ENCODE results near the gene RETREG1.
A peak's percentile ranks its signal among the peaks of the same experiment; 100 is the strongest.
"Not testable (repeated sequence)": the region's sequence is repeated elsewhere in the genome, so short reads cannot be mapped to it uniquely, and the experiment has no call there.

Gene RETREG1

GRCh38 chr5:16485656-16486055, 131.1 kb downstream of the RETREG1 start:
- DNase-seq (ENCODE audit: low spot score), result no peak

DNA sequence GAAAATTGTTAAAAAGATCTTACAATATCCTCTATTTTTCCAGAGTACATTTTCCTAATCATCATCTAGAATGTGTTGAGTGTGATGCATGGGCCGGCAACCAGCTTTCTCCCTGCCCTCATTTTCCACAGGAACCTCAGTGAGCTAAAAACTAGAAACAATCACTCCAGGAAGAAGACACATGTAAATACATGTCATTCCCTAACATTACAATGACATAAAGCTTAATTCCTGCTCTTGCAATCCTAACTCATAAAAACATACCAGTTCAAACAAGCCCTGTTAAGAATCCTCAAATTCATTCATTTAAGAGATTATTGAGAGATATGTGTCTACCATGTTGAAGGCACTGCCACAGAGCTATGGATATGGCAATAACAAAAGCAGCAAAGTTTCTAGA, 132.7 kb downstream of the RETREG1 start:
- DNase-seq (ENCODE audit: low spot score), result no peak

GRCh38 chr5:16483361-16483760, 133.4 kb downstream of the RETREG1 start:
- no peak for DNase-seq (ENCODE audit: low spot score)

DNA sequence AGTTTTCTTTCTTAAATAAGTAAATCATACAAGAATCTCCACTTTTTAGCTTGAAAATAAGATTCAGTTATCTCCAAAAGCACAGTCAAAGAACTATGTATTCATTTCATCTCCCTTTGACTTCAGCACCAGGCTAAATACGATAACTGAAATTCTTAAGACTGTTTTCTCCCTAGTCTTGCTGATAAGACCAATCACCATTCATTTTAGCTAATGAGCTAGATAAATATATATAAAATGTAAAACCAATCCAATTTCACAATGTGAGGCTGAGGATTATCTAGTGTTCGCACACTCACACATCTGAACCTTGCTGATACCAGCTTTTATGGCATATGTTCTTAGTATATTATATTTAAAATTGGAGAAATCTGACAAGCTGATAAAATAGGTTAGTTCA, 133.9 kb downstream of the RETREG1 start:
- no peak for DNase-seq (ENCODE audit: low spot score)

DNA sequence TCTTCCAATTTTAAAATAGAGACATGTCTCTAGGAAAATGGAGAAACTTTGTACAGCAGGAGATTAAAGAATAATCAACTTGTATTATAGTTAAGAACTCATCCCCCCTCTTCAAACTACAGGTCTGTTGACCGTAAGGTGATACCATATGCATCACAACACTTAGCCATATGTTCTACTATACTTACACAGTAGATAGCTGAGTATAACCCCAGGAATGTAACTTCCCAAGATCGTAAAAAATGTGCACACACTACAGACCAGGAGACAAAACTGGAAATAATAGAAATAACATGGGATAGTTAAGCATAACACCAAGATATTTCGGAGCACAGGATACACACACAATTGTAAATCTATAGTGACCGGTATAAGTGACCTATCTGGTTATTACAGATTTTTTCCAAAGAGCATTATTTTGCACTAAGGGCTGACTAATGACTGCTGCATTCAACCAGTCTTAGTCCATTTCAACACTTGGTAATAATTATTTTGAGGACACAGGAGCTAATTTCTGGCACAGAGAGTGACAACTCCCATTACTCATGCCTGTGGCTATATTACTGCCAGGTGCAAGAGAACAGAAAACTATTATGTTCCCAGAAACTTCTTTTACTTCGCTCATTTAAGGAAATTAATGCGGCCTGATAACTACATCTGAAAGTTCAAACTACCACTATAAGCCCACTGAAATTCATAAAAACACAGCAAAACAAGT, 135.8 kb downstream of the RETREG1 start:
- no peak for DNase-seq (ENCODE audit: low spot score)

DNA sequence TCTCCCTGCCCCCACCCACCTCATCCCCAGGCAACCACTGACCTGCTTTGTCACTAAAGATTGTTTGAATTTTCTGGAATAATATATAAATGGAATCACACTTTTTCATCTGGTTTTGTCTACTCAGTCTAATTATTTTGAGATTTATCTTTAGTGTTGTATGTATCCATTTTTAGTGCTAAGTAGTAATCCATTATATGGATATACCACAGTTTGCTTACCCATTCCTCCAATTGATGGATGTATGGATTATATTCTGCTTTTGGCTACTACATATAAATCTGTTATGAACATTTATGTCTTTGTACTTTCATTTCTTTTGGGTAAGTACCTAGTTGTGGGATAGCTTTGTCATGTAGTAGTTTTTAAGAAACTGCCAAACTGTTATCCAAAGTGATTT, 136.7 kb downstream of the RETREG1 start:
- DNase-seq (ENCODE audit: low spot score), result no peak

DNA sequence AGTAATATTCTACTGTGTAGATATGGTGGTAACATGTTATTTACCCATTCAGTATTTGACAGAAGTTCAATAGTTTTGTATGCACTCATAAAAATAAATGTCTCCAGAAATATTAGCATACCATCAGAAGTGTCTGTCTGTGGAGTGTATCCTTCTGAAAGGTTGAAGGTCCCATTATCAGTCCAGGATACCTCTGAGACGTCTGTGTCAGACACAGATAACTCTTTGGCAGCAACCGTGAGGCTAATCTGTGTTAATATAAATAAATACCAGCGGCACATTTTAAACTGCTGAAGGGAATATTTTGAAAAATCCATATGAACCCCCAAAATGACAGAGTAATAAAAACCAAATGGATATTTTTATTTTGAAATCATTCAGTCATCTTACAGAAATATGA, 139.3 kb downstream of the RETREG1 start:
- DNase-seq (ENCODE audit: low spot score), result no peak

GRCh38 chr5:16476417-16476816, 140.4 kb downstream of the RETREG1 start:
- DNase-seq (ENCODE audit: low spot score), result not testable (repeated sequence)

GRCh38 chr5:16471387-16471786, 145.4 kb downstream of the RETREG1 start:
- no peak for DNase-seq (ENCODE audit: low spot score)

- DNase-seq (ENCODE audit: low spot score), result no peak
Observed at GRCh38 chr5:16467363-16468219, 149.2 kb downstream of the RETREG1 start.

DNA sequence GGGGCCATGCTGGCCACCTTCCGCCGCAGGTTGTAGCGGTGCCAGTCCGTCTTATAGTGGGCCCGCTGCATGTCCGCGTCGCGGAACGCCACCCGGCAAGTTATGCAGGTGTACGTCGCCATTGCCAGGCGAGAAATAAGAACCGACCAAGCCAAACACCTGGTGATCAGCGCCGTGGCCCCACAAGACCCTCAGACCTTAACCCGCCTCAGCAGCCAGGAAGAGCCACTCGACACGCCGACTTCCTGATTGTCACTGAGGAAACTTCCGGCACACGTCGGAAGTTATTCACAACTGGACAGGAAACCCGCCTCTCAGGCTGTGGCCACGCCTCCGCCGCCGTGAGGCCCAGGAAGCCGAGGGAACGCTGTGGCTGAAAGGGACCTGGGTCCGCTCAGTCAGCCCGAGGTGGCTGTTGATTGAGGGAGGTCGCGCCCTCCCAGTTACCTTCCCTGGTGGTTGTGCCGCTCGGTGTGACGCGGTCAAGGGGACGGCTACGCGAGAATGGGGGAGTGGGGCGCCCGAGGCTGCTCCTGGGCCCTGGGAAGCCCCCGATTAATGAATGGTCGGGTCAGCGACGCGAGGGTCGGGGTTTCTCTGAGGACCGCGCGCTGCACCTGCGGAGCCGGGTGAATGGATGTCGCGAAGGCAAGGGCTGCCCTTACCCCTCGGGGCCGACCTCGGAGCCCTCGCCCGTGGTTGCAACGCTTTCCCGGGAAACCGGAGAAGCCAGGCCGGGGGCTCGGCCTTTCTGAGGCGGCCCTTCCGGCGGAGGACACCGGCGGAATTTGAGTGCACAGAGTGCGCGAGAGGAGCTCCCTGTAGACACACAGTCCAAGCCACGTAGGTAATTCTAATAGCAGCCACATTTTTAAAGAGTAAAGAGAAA, 151.0 kb downstream of the RETREG1 start, which contains the start of gene ZNF622:
Gene ZNF622 (minus strand): TSS at position 257 of the 889 bp plus-strand sequence. CDS start 135 bp downstream, at position 122.
- DNase-seq (ENCODE audit: low spot score), result peak; percentile 88

- no peak for DNase-seq (ENCODE audit: low spot score)
Observed at GRCh38 chr5:16464664-16465543, 151.9 kb downstream of the RETREG1 start.

DNA sequence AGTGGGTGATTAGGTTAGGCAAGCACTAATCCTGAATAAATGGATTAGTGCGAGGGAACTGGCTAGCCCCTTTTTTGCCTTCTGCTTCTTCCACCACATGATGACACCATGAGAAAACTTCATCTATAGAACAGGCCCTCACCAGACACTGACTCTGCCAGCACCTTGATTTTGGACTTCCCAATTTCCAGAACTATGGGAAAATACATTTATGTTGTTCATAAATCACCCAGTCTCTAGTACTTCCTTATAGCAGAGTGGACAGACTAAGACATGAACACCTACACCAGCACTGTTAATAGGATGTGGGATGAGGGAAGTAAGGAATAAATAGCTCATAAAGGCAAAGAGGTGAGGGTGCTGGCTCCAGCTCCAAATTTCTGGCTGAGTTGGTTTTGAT, 152.6 kb downstream of the RETREG1 start:
- DNase-seq (ENCODE audit: low spot score), result no peak

DNA sequence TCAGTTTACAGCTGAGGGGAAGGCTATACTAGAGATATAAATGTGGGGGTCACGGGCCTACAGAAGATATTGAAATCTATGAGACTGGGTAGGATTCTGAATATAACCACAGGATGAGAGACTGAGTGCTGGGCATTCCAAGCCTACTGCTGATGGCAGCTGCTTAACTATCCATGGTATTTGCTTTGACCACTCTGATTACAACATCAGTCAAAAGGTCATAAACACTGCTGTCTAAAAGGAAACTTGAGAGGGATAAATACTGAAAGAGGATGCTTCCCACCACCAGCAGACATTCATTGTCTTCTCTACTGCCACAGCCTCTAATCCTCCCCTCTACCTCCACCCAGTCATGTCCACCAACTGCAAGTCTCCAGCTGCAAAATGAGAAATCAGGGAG, 155.0 kb downstream of the RETREG1 start:
- no peak for DNase-seq (ENCODE audit: low spot score)

GRCh38 chr5:16461026-16461425, 155.8 kb downstream of the RETREG1 start:
- DNase-seq (ENCODE audit: low spot score), result no peak

DNA sequence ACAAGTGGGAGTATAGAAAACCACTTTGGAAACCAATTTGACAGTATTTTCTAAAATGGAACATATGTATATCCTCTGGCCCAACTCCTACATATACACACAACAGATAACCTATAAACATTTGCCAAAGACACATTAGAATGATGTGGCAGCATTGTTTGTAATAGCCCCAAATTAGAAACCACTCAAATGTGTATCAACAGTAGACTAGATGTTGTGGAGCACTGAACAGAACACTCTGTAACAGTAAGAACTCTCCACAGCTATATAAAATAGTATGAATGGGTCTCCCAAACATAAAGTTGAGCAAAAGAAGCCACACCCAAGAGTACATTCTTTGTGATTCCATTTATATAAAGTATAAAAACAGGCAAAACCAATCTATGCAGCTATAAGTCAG, 157.3 kb downstream of the RETREG1 start:
- DNase-seq (ENCODE audit: low spot score), result no peak

DNA sequence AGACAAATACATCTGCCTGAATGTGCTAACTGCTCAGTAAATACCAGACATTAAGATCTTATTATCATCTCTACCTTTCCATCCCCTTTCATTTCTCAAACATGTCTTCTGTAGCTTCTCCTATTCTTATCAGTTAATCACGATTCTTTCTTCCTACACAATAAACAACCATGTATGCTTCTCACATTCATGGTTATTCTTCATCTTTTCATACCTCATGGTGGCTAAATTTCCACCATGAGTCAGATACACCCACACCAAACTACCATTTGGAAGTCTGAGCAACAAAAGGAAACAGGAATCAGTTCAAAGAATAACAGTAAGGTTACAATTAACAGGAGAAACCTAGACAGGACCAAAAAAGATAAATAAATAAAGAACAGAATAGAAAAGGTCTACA, 158.9 kb downstream of the RETREG1 start:
- no peak for DNase-seq (ENCODE audit: low spot score)

DNA sequence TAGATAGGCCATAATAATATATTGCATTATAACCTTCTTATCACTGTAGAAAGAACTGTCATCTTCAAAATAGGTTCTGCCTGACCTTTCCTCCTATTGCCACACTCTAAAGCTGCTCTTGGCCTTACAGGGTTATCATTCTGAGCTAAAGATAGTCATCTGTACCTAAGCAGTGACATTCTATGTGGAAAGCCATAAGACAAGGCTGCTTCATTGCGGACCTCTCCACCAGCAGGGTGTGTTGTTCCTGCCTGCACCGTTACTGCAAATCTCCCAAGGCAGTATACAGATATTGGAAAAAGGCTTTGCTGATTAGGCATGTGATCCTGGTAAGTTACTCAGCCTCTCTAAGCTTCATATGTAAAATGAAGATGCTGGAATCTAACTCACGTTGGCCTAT, 159.3 kb downstream of the RETREG1 start:
- DNase-seq (ENCODE audit: low spot score), result no peak

- DNase-seq (ENCODE audit: low spot score), result peak; percentile 69
Observed at GRCh38 chr5:16456103-16456832, 160.5 kb downstream of the RETREG1 start.

DNA sequence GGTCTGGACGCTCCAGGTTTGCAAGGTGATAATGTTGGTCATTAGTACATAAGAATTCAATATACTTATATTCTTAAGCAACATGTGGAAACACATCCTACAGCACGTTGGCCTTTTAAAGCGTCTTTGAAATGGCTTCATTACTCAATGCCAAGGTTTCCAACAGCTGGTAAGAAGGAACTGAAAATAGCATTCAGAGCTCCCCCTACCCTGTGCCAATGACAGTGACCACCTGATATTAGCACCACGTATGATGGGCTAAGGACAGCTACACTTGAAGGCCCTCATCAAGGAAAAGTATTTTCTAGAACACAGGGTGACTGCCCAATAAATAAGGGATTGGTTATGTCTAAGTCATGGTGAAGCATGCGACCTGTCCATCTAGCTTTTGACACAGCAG, 161.1 kb downstream of the RETREG1 start:
- no peak for DNase-seq (ENCODE audit: low spot score)

DNA sequence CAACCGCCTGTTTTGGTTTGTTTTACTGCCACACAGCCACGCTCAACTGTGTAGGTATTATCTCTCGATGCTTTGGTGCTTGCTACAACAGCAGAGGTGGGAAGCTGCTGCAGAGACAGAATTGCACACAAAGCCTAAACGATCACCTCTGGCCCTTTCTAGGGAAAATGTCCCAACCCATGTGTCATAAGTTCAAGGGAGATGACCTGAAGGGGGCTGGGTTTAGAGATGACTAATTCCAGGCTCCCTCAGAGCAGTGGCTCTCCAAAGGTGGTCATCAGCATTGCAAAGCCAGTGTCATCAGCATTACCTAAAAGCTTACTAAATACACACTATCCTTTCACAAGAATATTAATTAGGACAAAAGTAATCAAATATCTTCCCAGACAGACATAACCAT, 162.1 kb downstream of the RETREG1 start:
- DNase-seq (ENCODE audit: low spot score), result no peak

All from CD4-positive, alpha-beta T cell treated with Interleukin-15 for 4 hours (primary cell).